Mucosa of gallbladder (tissue), 1 donor: ENCODE measurements around the gene HSF4. TPM values are rescaled to one million over a fixed set of nuclear protein-coding genes. Genes with fewer than 3 reads are reported as not detected.
A peak's percentile ranks its signal among the peaks of the same experiment; 100 is the strongest.

Experiments
- DNase-seq: peaks from one replicate; pipeline ENCODE4 v3.0.0-alpha.2; 2020; ENCODE audit warnings: low spot score
- total RNA-seq: library from RNA; stranded (reverse); gene quantifications from one replicate; pipeline ENCODE4 v1.2.1, GENCODE V29; 2021
- donor health status: DM: no; HTN: no; CAD: no.

Gene HSF4
- total RNA-seq, 1 donor from 2014 or later: 51.3 TPM

DNA sequence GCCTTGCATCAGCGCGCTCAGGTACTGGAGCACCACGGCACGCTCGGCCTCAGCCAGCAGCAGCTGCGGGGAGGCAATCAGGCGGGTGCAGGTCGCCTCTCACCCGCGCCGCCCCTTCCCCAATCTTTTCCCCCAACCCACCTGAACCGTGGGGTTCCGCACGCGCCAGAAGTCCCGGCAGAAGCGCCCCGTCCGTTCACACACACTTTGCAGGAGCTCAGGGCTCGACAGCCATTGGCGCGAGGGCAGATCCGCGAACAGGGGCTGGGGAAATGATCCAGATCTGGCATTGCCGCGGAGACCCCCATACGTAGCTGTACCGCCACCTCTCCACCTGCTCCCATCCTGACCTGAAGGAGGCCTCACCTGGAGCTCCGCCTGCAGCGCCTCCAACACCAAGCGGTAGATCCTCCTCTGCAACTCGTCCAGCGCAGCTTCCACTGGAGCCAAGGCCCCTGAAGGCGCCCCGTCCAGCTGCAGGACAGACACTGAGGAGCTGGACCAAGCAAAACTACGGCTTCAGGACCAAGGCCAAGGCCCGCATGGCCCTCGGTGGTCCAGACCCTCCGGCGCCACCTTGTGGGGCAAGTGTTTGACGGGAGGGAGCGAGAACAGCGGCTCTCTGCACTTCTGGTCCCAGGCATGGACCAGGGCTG, 20.6 kb downstream of the HSF4 start:
- DNase-seq: peak; percentile 92

DNA sequence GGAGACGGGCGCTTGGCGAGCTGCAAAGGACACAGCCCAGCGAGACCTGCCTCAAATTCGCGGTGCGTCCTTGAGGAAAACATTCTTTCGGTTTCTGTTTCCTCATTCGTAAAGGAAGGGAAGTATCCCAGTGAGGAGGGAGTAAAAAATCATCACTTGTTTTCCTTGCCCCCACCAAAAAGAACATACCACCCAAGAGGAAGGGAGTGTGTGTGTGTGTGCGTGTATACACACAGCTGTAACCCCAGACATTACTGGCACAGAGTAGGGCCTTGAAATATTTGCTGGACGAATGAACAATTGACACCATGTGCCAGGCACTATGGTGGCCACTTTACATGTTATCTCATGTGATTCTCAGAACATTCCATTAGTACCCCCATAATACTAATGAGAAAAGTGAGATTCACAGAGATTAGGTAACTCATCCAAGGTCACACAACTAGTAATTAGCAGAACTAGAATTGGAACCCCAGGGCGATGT, 21.1 kb downstream of the HSF4 start:
- no peak for DNase-seq

DNA sequence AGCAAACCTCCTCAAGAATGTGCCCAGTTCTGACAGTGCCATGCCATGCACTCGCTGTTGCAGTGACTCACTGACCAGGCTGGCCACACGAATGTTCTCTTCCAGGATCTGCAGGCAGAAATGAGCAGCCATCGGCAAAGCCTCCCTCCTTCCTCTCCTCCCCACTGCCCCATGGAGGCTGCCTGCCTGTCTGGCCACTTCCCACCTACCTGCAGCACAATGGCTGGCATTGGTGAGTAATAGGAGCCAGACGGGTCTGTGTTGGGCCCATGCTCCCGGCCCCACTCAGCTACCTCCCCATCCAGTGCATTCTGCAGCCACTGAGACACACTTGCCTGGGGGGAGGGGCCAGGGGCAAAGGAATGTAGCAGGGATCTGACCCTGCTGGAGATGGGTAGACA, 22.0 kb downstream of the HSF4 start:
- no peak for DNase-seq

DNA sequence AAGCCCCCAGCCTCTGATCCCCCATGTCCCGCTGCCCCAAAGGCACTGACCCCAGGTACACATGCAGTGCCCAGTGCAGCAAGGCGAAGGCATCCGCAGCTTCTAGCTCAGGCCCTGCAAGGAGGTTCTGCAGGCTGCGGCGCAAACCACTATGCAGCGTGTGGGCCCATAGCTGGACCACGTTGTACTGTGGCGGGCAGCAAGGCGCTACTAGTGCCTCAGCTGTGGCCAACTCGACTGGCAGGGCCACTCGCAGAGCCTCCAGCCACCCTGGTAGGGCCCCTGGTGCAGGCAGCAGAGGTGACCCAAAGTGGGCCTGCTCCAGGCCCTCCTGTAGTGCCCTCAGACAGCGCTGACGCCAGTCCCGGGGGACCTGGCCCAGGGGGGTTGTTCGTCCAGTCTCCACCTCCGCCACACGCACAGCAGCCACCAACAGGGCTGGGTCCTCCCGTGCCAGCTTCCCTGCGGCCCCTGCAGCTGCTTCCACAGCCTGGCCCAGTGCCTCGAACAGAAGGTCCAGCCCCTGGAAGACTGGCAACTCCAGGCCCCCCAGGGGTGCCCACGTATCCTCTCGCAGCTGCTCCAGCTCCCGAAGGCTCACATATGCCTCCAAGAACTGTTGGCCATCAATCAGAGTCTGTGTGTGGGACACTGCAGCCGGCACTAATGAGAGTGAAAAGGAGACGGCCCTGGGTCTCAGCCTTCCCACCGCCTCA, 22.8 kb downstream of the HSF4 start:
- DNase-seq: no peak

DNA sequence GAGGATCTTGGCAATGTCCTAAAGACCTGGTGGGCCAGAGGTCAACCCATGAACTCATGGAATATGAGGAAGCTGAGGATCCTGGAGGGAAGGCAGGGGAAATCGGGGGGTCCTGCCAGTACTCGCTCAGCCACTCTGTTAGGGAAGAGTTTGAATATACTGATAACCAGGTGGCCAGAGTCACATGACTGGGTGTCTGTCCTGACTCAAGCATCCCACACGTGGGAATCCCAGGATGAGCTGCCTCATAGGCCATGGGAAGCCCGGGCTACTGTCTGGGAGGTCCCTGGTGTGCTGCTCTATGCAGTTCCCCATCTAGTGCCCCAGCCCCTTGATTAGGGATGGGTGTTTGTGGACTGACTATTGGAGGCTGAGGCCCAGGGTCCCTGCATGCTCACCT, 23.8 kb downstream of the HSF4 start:
- DNase-seq: no peak

DNA sequence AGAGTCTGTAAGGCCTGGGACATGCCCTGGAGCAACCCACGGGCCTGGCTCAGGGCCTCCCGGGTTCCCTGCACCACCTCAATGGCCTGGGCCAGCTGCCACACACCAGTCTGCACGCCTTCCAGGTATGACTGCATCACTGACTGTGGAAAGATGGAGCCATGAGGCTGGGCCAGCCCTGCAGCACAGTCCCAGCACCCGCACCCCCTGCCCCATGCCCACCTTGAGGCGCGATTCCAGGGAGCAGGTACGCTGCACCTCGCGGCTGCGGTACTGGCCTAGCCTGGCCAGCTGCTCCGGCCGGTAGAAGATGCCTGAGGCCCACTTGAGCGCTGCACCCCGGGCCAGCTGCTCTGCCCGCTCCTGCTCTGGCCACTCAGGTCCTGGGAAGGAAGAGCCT, 24.3 kb downstream of the HSF4 start:
- no peak for DNase-seq

DNA sequence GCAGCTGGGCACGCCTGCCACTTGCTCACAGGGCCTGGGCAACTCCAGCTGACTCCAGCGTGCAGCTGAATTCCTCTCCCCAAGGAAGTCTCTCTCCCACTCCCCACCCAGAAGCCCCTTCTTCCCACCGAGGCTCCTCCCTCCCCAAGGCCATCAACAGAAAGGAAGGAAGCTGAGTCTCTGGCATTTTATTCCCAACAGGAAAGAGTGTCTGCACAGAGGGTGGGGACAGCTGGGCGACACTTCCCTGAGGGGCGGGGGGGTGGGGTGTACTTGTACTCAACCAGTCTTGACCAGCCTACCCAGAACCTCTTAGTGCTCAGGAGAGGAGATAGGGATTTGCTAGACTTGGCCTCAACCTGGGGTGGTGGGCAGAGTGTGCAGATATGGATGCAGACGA, 25.5 kb downstream of the HSF4 start, which contains the start of gene EXOC3L1:
Gene EXOC3L1 (minus strand): TSS at position 96 of the 400 bp plus-strand sequence. CDS start 460 bp downstream, outside the sequence.
- no peak for DNase-seq

DNA sequence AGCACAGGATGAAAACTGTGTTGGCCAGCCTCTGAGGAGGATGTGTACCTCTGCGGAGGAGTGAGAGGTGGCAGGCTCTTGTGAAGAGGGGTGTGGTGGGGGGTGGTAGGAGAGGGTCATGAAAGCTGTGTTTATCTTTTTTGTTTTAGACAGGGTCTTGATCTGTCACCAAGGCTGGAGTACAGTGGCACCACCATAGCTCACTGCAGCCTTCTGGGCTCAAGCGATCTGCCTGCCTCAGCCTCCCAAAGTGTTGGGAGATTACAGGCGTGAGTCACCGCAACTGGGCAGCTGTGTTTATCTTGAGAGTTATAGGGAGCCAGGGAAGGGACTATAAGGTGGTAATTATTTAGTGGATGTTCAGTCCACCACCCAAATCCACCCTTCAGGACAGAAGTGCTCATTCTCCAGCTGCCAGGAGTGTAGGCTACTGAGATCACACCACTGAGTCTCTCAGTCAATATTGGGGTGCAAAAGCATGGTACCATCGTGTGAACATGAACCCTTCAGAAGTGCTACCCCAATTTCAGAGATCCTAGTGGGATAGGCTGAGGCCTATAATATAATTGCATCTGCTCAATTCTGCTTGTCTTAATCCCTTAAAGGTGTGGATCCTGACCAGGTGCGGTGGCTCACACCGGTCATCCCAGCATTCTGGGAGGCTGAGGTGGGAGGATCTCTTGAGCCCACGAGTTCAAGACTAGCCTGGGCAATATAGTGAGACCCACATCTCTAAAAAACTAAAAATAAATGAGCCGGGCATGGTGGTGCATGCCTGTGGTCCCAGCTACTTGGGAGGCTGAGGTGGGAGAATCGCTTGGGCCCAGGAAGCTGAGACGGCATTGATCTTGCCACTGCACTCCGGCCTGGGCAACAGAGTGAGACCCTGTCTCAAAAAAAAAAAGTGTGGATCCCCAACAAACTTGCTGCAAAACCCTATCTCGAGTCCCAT, 26.2 kb downstream of the HSF4 start:
- no peak for DNase-seq

DNA sequence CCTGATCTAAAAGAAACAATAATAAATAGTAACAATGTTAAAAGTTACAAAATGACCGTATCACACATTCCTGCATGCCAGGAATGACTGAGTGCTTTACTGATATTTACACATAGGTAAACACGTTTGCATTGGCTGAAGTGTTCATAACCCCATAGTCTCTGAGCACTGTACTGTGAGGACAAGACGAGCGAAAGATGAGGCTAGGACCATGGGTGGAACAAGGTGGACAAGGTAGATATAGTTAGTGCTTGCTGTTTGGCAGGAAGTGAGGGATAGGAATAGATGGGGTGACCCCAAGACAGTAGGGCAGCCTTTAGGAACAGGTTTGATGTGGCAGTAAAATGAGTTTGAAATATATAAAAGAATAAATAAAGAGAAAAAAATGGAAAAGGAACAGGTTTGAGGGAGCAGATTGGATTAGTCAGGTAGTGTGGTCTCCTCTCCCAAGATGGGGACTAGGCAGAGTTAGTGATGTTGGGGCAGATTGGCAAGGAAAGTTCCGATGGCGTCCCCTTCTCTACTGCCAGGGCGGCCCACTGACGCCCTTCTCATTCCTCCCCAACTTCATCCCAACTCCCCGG, 27.0 kb downstream of the HSF4 start:
- no peak for DNase-seq

DNA sequence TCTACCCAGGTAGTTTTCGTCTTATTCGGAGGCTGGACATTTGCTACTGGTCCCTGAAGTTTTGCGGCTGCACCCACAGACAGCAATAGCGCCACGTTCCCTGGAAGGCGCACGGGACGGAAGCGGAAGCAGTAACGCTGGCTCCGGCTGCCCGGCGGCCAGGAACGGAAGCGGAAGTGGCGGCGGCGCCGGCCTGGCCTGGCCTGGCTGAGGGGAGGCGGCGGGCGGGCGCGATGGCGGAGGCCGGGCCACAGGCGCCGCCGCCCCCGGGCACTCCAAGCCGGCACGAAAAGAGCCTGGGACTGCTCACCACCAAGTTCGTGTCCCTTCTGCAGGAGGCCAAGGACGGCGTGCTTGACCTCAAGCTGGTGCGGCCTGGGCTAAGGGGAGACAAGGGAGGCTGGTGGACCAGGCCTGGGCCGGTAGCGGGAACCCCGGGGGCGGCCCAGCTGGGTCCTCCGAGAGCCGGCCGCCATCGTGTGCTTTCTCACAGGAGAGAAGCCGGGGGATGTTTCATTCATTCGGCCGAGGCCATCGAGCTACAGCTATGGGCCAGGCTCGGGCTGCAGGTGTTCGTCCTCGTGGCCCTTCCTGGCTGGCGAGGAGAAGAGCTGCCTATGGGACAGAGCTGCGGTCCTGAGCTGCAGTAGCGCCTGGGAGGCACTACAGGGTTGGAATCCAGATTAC, 27.6 kb downstream of the HSF4 start, which contains the start of gene E2F4:
Gene E2F4 (plus strand): TSS at position 161 of the 687 bp plus-strand sequence. CDS start 73 bp downstream, at position 234.
- peak; percentile 91 for DNase-seq

DNA sequence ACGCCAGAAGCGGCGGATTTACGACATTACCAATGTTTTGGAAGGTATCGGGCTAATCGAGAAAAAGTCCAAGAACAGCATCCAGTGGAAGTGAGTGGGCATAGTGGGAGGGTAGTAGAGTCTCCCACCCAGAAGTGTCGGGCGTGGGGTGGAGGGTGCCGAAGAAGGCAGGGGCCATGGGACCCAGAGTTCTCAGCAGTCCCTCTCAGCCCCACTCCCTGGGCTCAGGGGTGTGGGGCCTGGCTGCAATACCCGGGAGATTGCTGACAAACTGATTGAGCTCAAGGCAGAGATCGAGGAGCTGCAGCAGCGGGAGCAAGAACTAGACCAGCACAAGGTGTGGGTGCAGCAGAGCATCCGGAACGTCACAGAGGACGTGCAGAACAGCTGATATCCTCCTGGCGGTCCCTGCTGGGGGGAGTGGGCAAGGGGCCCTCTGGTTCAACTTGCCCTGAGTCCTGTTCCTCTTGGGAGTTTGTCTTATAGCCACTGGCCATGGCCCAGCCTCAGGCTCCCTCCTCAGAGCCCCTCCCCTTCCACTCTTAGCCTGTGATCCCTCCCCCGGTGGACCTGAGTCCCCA, 28.3 kb downstream of the HSF4 start:
- no peak for DNase-seq

DNA sequence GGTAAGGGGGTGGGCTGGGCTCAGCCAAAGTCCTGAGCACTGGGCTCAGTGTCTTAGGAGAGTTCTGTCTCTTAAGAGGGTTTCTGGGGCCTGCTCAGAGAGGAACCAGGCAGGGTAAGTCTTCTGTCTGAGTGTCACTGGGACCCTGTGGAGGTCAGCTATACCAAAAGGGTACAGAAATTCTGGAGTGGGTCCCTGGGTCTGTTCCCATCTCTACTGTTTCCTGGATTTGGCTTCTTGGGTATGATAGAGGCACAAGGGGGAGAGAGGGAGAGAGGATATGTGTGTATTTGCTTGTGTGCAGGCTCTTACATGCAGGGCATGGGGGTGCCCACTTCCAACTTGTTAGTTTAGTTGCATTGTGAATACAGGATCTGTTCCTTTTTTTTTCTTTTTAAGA, 29.0 kb downstream of the HSF4 start:
- no peak for DNase-seq

DNA sequence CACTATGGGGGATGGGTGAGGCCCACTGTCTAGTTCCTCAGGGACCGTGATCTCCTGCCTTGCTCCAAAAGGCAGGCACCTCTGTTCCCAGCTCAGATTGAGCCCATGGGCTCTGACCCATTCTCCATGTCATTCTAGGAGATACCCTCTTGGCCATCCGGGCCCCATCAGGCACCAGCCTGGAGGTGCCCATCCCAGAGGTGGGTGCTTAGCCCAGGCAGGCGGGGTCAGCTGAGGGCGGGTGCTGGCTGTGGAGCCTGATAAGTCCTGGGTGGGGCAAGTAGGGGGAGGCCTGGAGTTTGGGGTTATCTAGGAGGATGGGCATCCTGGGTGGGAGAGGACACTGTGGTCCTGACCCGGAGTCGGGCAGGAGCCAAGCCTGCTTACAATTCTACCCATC, 29.7 kb downstream of the HSF4 start:
- DNase-seq: no peak

DNA sequence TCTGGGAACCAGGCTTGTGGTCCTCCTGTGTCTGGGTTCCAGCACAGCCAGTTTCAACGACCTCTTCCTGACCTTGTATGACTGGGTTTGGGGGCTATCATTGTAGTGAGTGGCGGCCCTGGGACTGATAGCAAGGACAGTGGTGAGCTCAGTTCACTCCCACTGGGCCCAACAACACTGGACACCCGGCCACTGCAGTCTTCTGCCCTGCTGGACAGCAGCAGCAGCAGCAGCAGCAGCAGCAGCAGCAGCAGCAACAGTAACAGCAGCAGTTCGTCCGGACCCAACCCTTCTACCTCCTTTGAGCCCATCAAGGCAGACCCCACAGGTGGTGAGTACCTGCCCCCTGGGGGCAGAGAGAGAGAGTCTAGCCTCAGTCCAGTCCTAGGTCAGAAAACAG, 31.1 kb downstream of the HSF4 start:
- no peak for DNase-seq

DNA sequence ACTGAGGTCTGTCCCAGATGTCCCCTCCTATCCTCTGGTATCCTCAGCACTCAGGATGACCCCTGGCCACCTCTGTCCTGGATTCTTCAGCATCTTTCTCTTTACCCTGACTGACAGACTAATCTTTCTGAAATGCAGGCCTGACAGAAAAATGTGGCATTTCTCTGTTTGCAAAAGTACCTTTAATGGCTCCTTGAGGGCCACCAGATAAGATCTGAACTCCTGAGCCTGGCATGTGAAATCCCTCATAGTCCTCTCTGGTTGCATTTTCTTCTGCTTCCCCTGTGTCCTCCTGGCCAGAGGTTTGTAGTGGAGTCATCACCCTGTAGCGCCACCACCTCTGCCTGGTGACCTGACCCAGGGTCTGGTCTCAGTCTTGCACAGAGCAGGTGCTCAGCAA, 32.3 kb downstream of the HSF4 start:
- DNase-seq: no peak

DNA sequence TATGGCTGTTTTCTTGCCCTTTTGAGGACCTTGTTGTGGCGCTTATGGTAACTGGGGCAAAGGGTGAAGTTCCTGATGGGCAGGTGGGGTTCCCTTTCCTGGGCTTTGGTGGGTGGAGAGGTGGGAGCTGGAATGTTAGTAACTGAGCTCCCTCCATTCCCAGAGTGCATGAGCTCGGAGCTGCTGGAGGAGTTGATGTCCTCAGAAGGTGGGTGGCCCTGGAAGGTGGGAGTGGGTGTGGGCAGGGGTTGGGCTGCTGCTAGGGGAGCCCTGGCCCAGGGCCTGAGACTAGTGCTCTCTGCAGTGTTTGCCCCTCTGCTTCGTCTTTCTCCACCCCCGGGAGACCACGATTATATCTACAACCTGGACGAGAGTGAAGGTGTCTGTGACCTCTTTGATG, 33.2 kb downstream of the HSF4 start:
- DNase-seq: no peak

DNA sequence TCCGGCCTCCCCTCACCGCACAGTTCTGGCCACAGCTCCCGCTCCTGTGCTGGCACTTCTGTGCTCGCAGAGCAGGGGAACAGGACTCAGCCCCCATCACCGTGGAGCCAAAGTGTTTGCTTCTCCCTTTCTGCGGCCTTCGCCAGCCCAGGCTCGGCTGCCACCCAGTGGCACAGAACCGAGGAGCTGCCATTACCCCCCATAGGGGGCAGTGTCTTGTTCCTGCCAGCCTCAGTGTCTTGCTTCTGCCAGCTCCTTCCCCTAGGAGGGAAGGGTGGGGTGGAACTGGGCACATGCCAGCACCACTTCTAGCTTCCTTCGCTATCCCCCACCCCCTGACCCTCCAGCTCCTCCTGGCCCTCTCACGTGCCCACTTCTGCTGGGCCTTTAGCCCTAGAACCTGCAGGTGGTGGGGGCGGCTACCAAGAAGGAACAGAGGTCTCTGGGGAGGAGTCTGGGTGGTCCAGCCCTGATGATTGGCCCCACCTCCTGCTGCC, 33.7 kb downstream of the HSF4 start:
- peak; percentile 60 for DNase-seq

DNA sequence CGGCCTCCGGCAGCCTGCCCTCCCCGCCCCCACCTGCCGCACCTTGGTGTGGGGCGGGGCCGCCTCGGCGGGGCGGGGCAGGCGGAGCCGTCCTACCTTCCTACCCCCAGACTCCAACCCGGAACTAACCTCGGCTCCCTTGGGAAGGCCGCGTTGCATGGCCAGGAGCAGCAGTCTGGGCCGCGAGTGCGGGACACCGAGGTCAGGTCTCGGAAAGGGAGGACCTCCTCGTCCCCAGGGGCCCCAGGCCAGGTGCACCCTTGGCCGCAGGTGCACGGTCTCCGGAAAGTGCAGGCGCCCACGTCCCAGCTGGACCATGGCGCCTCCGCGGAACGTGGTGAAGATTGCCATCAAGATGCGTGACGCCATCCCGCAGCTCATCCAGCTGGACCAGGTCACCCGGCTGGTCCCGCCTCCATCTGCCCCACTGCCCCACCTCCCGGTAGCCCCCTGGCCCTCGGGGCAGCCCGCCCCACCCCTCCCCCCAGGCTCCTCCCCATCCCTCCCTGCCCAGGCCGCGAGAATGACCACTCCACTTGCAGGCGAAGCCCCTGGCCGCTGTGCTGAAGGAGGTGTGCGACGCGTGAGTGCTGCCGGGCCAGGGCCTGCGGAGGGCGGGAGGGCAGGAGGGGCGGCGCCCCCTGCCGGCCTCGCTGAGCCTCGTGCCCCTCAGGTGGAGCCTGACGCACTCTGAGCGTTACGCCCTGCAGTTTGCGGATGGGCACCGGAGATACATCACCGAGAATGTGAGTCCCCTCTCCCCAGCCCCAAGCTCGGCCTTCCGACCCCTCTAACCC, 34.7 kb downstream of the HSF4 start, which contains the start of gene ELMO3:
Gene ELMO3 (plus strand): TSS at position 121 of the 797 bp plus-strand sequence. CDS start 196 bp downstream, at position 317.
- DNase-seq: peak; percentile 65

DNA sequence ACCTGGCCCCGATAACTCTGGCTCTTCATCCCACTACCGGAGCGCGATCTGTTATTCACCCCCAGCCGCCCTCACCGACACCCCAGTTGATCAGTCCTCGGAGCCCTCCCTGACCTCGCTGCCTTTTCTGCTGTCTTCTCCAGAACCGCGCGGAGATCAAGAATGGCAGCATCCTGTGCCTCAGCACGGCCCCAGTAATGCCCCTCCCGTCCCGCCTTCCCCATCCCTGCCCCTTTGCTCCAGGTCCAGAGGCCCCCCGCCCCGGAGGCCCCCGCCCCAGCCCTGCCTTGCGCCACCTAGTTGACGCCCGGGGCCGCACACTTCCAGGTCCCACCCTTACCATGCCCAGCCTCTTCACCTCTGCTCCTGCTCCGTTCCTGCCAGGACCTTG, 35.3 kb downstream of the HSF4 start:
- DNase-seq: no peak

DNA sequence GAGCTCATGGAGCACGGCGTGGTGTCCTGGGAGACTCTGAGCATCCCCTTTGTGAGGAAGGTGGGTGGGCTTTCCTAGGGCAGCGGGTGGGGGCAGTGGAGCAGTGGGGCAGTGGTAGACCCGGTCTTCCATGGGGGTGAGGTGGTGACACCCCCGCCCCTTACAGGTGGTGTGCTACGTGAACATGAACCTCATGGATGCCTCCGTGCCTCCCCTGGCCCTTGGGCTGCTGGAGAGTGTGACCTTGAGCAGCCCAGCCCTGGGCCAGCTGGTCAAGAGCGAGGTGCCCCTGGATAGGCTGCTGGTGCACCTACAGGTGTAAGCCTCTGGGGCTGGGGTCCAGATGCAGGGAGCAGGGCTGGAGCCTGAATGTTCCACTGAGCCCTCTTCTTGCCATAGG, 35.9 kb downstream of the HSF4 start:
- DNase-seq: no peak
